Kidney (tissue), 14 donors: ENCODE data around the gene BIRC5. TPM values are rescaled to one million over a fixed set of nuclear protein-coding genes. Genes with fewer than 3 reads are reported as not detected.

Experiments
- DNase-seq, 5 donors: peaks; one replicate each; pipeline ENCODE4 v3.0.0-alpha.2; 2013 to 2020
- FAIRE-seq: peaks from 2 replicates; lab custom pipeline; 2012; peaks lifted over from hg19 to GRCh38; lab: Jason Lieb, UNC
- H3K27ac ChIP-seq, 2 donors: one replicate each; pipeline ENCODE4 v1.7.0; 2013; ENCODE audit warnings: low read depth in 2 of 2, low read length in 2 of 2, inconsistent platforms in 1 of 2
- H3K27me3 ChIP-seq: one replicate; pipeline ENCODE4 v1.7.1; 2013; ENCODE audit warnings: low read length, inconsistent platforms; ENCODE audit not compliant: control insufficient read depth, insufficient read depth
- H3K36me3 ChIP-seq, 3 donors: one replicate each; pipeline versions ENCODE4 v1.7.0 to v1.7.1; 2013; ENCODE audit warnings: low read length in 3 of 3, control low read depth in 1 of 3, inconsistent platforms in 1 of 3; ENCODE audit not compliant: insufficient read depth in 3 of 3, control insufficient read depth in 2 of 3
- H3K4me1 ChIP-seq, 3 donors: one replicate each; pipeline versions ENCODE4 v1.7.0 to v1.7.1; 2013; ENCODE audit warnings: low read length in 3 of 3, inconsistent platforms in 1 of 3, low read depth in 1 of 3; ENCODE audit not compliant: control insufficient read depth in 2 of 3, insufficient read depth in 2 of 3
- H3K4me3 ChIP-seq, 3 donors: one replicate each; pipeline versions ENCODE4 v1.7.0 to v1.8.1; 2013; ENCODE audit warnings: low read length in 3 of 3, control low read depth in 1 of 3, inconsistent platforms in 1 of 3
- H3K9ac ChIP-seq, 3 donors: one replicate each; pipeline versions ENCODE4 v1.7.0 to v1.7.1; 2013; ENCODE audit warnings: low read length in 3 of 3, control low read depth in 1 of 3, inconsistent platforms in 1 of 3
- H3K9me3 ChIP-seq, 3 donors: one replicate each; pipeline versions ENCODE4 v1.7.0 to v1.7.1; 2013; ENCODE audit warnings: low read length in 3 of 3, control low read depth in 1 of 3, inconsistent platforms in 1 of 3; ENCODE audit not compliant: control insufficient read depth in 2 of 3, insufficient read depth in 1 of 3
- intact Hi-C: fragments of 100-400 bp; cut with DNase I; formaldehyde crosslinking; loops from one replicate; pipeline ENCODE4 v1.11.1; 2022
- polyA plus RNA-seq: library from polyadenylated mRNA; stranded (reverse); fragments of 350-450 nt; fragmentation: Illumina TruSeq; extraction: RNeasy Lipid Tissue Mini Kit (QIAGEN cat#74804); gene quantifications from one replicate; pipeline ENCODE4 v1.2.3, GENCODE V29; 2014; ENCODE audit warnings: low read depth, low replicate concordance; ENCODE audit not compliant: insufficient read depth
- total RNA-seq: library from RNA; stranded (reverse); fragmentation: NEBNext Ultra II Directional; extraction: Animal tissue kit (Norgen Biotek cat#: 25700); gene quantifications from one replicate; pipeline ENCODE4 v1.2.1, GENCODE V29; 2021
- TF ChIP-seq, protein P1 (sequence below): IDR thresholded peaks from 3 replicates; pipeline ENCODE4 v1.5.1; 2012; ENCODE audit warnings: mild to moderate bottlenecking, moderate library complexity, borderline replicate concordance; ENCODE audit not compliant: insufficient read depth; ENCODE audit errors: extremely low read depth
- donor health status: control.
- donor health status: control.
- donor health status: control.
- donor health status: control.
- donor health status: control.
- donor health status: DM: yes; HTN: yes; CAD: no.
- donor health status: Normal renal cell carcinoma (clear cell type).

The BIRC5 gene
- total and polyA plus RNA-seq, 2 donors from 2014 or later: 0.26 to 1.7 TPM

DNA sequence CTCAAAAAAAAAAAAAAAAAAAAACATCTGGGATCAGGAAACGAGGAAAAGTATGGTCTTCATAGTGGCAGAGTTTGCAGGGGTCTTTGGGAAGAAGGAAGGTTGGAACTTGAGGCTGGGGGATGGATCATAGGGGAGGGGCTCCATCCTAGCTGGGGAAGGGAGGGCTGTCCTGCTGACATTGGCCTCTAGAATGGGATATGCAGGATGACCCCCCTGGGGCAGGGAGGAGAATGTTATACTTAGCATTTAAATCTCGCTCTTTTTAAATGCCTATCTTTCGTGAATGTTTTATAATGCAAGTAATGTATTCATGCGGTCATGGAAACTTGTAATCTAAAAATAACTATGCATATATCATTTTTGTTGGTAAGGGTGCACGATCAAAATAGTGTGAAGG lies 50.5 kb downstream of the BIRC5 start:
- no peak for FAIRE-seq
- H3K4me1 ChIP-seq: peaks cover 0 to 9% (median 7%) of the 10 kb centered on the region in 3 donors

DNA sequence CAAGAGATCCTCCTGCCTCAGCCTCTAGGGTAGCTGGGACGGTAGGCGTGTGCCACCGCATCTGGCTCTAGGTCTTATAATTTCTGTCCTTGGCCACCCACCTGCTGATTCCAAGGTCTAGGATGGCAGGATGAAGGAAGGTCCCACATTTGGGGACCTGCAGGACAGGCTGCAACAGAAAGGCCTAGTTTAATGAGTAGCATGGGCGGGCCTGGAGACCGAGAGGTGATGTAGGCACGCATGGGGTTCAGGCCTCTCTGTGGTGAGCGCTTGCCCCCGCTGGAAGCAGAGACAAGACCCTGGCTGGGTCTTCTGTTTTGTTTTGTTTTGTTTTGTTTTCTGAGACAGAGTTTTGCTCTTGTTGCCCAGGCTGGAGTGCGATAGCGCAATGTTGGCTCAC lies 51.1 kb downstream of the BIRC5 start:
- H3K4me1 ChIP-seq: peaks cover 0 to 10% (median 7%) of the 10 kb centered on the region in 3 donors
- DNase-seq (no peak), FAIRE-seq (no peak)

More for the DNA sequence above, 50.5 kb downstream of the BIRC5 start:
- intact Hi-C loops: no loop called here
- no peaks in the 10 kb centered on the region for H3K9me3 ChIP-seq
- H3K27ac ChIP-seq: no peak overlapping the region
- no peaks in the 10 kb centered on the region for H3K27me3 ChIP-seq
- no peaks in the 10 kb centered on the region for H3K36me3 ChIP-seq
- H3K4me3 ChIP-seq: no peak overlapping the region
- no peak for DNase-seq
- no peak overlapping the region for H3K9ac ChIP-seq
- TF ChIP-seq, protein P1, sequence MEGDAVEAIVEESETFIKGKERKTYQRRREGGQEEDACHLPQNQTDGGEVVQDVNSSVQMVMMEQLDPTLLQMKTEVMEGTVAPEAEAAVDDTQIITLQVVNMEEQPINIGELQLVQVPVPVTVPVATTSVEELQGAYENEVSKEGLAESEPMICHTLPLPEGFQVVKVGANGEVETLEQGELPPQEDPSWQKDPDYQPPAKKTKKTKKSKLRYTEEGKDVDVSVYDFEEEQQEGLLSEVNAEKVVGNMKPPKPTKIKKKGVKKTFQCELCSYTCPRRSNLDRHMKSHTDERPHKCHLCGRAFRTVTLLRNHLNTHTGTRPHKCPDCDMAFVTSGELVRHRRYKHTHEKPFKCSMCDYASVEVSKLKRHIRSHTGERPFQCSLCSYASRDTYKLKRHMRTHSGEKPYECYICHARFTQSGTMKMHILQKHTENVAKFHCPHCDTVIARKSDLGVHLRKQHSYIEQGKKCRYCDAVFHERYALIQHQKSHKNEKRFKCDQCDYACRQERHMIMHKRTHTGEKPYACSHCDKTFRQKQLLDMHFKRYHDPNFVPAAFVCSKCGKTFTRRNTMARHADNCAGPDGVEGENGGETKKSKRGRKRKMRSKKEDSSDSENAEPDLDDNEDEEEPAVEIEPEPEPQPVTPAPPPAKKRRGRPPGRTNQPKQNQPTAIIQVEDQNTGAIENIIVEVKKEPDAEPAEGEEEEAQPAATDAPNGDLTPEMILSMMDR: no peak

DNA sequence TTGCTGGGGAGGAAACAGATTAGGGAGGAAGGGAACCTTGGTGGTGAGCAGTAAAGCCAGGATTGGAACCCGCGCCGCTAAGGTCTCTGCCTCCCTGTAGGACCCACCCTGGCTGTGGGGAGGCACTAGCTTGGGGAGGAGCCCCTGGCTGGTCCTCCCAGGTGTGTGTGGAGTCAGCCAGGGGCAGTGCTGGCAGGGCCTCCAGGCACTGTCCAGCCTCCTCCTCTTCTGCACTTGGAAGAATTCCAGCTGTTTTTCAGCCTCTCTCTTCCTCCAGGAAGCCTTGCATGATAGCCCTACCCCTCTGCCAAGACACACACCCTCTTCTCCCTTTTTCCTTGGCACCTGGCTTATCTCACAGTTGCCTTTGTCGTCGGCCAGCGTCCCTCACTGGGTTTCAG lies 52.2 kb downstream of the BIRC5 start:
- Histone ChIP-seq H3K4me1 (peaks cover 0 to 10% (median 7%) of the 10 kb centered on the region in 3 donors), H3K9me3 (no peaks in the 10 kb centered on the region), H3K9ac (no peak overlapping the region), H3K4me3 (no peak overlapping the region), H3K27ac (no peak overlapping the region), H3K27me3 (no peaks in the 10 kb centered on the region), H3K36me3 (no peaks in the 10 kb centered on the region)
- intact Hi-C loops: no loop called here
- no peak for DNase-seq
- TF ChIP-seq, protein P1: no peak
- FAIRE-seq: no peak

More for the DNA sequence above, 51.1 kb downstream of the BIRC5 start:
- Histone ChIP-seq H3K36me3 (no peaks in the 10 kb centered on the region), H3K9ac (no peak overlapping the region), H3K4me3 (no peak overlapping the region), H3K27ac (no peak overlapping the region), H3K9me3 (no peaks in the 10 kb centered on the region), H3K27me3 (no peaks in the 10 kb centered on the region)
- intact Hi-C loops: no loop called here
- TF ChIP-seq, protein P1: no peak

DNA sequence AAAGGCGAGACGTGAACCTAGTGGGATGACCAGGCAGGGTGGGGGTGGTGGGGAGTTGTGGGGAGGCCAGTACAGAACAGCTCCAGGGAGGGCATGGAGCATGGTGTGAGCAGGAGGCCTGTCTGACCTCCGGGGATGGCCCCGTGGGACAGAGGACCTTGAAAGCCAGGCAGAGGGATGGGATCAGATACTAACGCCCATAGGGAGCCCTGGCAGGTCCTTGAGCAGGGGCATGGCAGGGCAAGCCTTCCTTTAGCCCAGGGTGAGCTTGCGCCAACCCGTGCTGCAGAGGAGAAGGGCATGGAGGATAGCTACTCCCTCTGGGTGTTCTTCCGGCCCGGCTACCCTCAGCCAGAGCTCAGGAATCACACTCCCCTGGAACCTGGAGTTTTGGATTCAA lies 52.7 kb downstream of the BIRC5 start:
- Histone ChIP-seq H3K9me3 (no peaks in the 10 kb centered on the region), H3K36me3 (no peaks in the 10 kb centered on the region), H3K4me3 (no peak overlapping the region), H3K4me1 (peaks cover 0 to 10% (median 7%) of the 10 kb centered on the region in 3 donors), H3K27me3 (no peaks in the 10 kb centered on the region), H3K9ac (no peak overlapping the region), H3K27ac (no peak overlapping the region)
- TF ChIP-seq, protein P1: no peak
- intact Hi-C loops: no loop called here
- FAIRE-seq: no peak
- no peak for DNase-seq
